OCI-LY7 (cell line): Measurements from ENCODE around the gene PSME3IP1. TPM values are rescaled to one million over a fixed set of nuclear protein-coding genes. Genes with fewer than 3 reads are reported as not detected.
"Not testable (repeated sequence)": the region's sequence is repeated elsewhere in the genome, so short reads cannot be mapped to it uniquely, and the experiment has no call there.

Source experiments
- BruUV-seq: library from RNA; stranded (reverse); fragments of 400-500 nt; replicated peaks from 2 replicates; lab custom pipeline; 2021; lab: Mats Ljungman, UMichigan
- CTCF ChIA-PET: fragments of 300-600 bp; sonication (Branson Sonifier 250); formaldehyde crosslinking; loops from one replicate; lab custom pipeline; 2022; ENCODE audit warnings: antibody characterized with exemption; ENCODE audit not compliant: unreplicated experiment; lab: Charles Lee
- POLR2A ChIA-PET: fragments of 300-600 bp; sonication (Branson Sonifier 250); formaldehyde crosslinking; loops from one replicate; lab custom pipeline; 2022; ENCODE audit warnings: antibody characterized with exemption; lab: Charles Lee
- DNase-seq: peaks from one replicate; pipeline ENCODE4 v3.0.0-alpha.2; 2015; ENCODE audit warnings: low spot score
- H2AFZ ChIP-seq: fragments of 200-600 bp; sonication (generic), shearing (Covaris generic); 2 replicates; pipeline ENCODE4 v1.6.1; 2014; ENCODE audit warnings: mild to moderate bottlenecking, antibody characterized with exemption, low read length, moderate library complexity
- H3K27ac ChIP-seq: fragments of 200-600 bp; sonication (generic); 2 replicates; pipeline ENCODE4 v1.5.1; 2014; ENCODE audit warnings: mixed run types, low read depth, mild to moderate bottlenecking, moderate library complexity, low read length, inconsistent platforms; ENCODE audit not compliant: poor library complexity, severe bottlenecking
- H3K36me3 ChIP-seq: fragments of 200-600 bp; sonication (generic); 2 replicates; pipeline ENCODE4 v1.6.1; 2014; ENCODE audit warnings: mild to moderate bottlenecking, antibody characterized with exemption, low read length, moderate library complexity, mixed read lengths; ENCODE audit not compliant: insufficient read depth
- H3K4me1 ChIP-seq: fragments of 200-600 bp; sonication (generic); 2 replicates; pipeline ENCODE4 v1.5.1; 2014; ENCODE audit warnings: mild to moderate bottlenecking, low read length; ENCODE audit not compliant: insufficient read depth, poor library complexity, severe bottlenecking
- H3K4me2 ChIP-seq: fragments of 200-600 bp; sonication (generic); 2 replicates; pipeline ENCODE4 v1.6.1; 2014; ENCODE audit warnings: mild to moderate bottlenecking, low read length
- H3K4me3 ChIP-seq: fragments of 200-600 bp; sonication (generic); 2 replicates; pipeline ENCODE4 v1.5.1; 2014; ENCODE audit warnings: mild to moderate bottlenecking, low read depth, low read length; ENCODE audit not compliant: poor library complexity, severe bottlenecking
- H3K79me2 ChIP-seq: fragments of 200-600 bp; sonication (generic); 2 replicates; pipeline ENCODE4 v1.6.1; 2016; ENCODE audit warnings: low read depth, mild to moderate bottlenecking, low read length, moderate library complexity, mixed read lengths; ENCODE audit not compliant: insufficient read depth
- H3K9me2 ChIP-seq: fragments of 200-600 bp; sonication (generic); 2 replicates; pipeline ENCODE4 v1.6.1; 2016; ENCODE audit warnings: mild to moderate bottlenecking, low read length, mixed read lengths; ENCODE audit not compliant: insufficient read depth
- H3K9me3 ChIP-seq: fragments of 200-600 bp; sonication (generic); 2 replicates; pipeline ENCODE4 v1.6.1; 2014; ENCODE audit warnings: mild to moderate bottlenecking, mixed run types, low read length, mixed read lengths
- H4K20me1 ChIP-seq: fragments of 200-600 bp; sonication (generic); 2 replicates; pipeline ENCODE4 v1.6.1; 2014; ENCODE audit warnings: mild to moderate bottlenecking, antibody characterized with exemption, low read length, moderate library complexity, mixed read lengths; ENCODE audit not compliant: insufficient read depth
- EZH2phosphoT487 ChIP-seq: fragments of 200-600 bp; sonication (generic); IDR thresholded peaks from 2 replicates; pipeline ENCODE4 v1.6.1; 2018; ENCODE audit warnings: low read depth, borderline replicate concordance, mild to moderate bottlenecking, mixed run types, antibody characterized with exemption, low read length, moderate library complexity, mixed read lengths
- intact Hi-C: fragments of 100-400 bp; cut with micrococcal nuclease; formaldehyde crosslinking; loops from one replicate; pipeline ENCODE4 v1.10.0; 2022; ENCODE audit not compliant: unreplicated experiment
- total RNA-seq, 2 experiments: library from RNA; depleted of rRNA in 1 of 2; stranded (reverse); fragments of >200 nt in 1 of 2; shearing (Covaris generic) in 1 of 2; gene quantifications; 2 replicates each; pipeline ENCODE4 v1.2.3, GENCODE V29; 2014 to 2022
- TF ChIP-seq, protein P1 (sequence below): fragments of 200-600 bp; sonication (generic); conservative IDR thresholded peaks from 2 replicates; pipeline ENCODE4 v1.5.1; 2014; ENCODE audit warnings: mild to moderate bottlenecking, antibody characterized with exemption, low read length, moderate library complexity, mixed read lengths

Gene PSME3IP1
- total RNA-seq, 2 experiments from 2014 or later: 89.5 to 152 TPM

DNA sequence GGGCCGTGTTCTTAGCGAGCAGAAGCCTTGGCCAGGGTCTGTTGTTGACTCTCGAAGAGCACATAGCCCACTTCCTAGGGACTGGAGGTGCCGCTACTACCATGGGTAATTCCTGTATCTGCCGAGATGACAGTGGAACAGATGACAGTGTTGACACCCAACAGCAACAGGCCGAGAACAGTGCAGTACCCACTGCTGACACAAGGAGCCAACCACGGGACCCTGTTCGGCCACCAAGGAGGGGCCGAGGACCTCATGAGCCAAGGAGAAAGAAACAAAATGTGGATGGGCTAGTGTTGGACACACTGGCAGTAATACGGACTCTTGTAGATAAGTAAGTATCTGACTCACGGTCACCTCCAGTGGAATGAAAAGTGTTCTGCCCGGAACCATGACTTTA is 18.8 kb upstream of the PSME3IP1 start:
- POLR2A ChIA-PET: interaction anchor here (1.5 to 1.7 kb wide), 2 partner anchors 9 to 31 kb away, joined by 6 to 9 read pairs; no protein-coding TSS in a partner anchor
- Histone ChIP-seq H3K79me2 (no peaks in the 10 kb centered on the region), H3K9me2 (no peaks in the 10 kb centered on the region), H3K4me2 (no peak overlapping the region), H3K4me3 (no peak overlapping the region), H3K4me1 (no peaks in the 10 kb centered on the region), H3K9me3 (no peaks in the 10 kb centered on the region), H2AFZ (no peak overlapping the region), H3K36me3 (peaks cover 51% of the 10 kb centered on the region), H3K27ac (no peak overlapping the region), H4K20me1 (no peaks in the 10 kb centered on the region)
- TF ChIP-seq, protein P1, sequence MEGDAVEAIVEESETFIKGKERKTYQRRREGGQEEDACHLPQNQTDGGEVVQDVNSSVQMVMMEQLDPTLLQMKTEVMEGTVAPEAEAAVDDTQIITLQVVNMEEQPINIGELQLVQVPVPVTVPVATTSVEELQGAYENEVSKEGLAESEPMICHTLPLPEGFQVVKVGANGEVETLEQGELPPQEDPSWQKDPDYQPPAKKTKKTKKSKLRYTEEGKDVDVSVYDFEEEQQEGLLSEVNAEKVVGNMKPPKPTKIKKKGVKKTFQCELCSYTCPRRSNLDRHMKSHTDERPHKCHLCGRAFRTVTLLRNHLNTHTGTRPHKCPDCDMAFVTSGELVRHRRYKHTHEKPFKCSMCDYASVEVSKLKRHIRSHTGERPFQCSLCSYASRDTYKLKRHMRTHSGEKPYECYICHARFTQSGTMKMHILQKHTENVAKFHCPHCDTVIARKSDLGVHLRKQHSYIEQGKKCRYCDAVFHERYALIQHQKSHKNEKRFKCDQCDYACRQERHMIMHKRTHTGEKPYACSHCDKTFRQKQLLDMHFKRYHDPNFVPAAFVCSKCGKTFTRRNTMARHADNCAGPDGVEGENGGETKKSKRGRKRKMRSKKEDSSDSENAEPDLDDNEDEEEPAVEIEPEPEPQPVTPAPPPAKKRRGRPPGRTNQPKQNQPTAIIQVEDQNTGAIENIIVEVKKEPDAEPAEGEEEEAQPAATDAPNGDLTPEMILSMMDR: no peak
- no peak for TF ChIP-seq EZH2phosphoT487
- intact Hi-C loops: no loop called here
- TSS peak; percentile 36 for BruUV-seq
- CTCF ChIA-PET: no interaction called here
- no peak for DNase-seq

DNA sequence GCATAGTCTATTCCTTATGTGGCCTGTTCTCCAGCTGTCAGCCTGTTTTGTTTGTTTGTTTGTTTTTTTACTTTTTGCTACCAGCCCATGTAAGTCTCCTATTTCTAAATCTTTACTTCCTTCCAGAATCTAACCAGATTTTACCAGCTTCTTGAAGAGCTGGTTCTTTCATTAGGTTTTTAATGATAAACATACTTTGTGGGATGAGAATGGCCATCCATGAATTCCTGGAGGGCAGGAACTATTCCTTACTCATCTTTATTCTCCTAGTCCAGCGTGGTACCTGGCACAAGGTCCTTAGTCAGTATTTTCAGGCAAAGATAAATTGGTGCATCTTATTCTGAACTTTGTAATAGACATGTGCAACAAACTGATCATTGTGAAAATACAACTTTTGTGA is 17.6 kb upstream of the PSME3IP1 start:
- H3K79me2 ChIP-seq: no peaks in the 10 kb centered on the region
- no peak overlapping the region for H2AFZ ChIP-seq
- H3K36me3 ChIP-seq: peaks cover 39% of the 10 kb centered on the region
- no peak overlapping the region for H3K4me2 ChIP-seq
- BruUV-seq: no TSS peak
- ChIA-PET POLR2A (interaction anchor here (1.5 kb wide), 1 partner anchor 8 kb away, joined by 6 read pairs; no protein-coding TSS in a partner anchor), CTCF (no interaction called here)
- H3K4me1 ChIP-seq: no peaks in the 10 kb centered on the region
- no peaks in the 10 kb centered on the region for H3K9me2 ChIP-seq
- no peaks in the 10 kb centered on the region for H4K20me1 ChIP-seq
- no peak for DNase-seq
- H3K9me3 ChIP-seq: no peaks in the 10 kb centered on the region
- no peak overlapping the region for H3K27ac ChIP-seq
- TF ChIP-seq, protein P1: no peak
- no peak for TF ChIP-seq EZH2phosphoT487
- intact Hi-C loops: no loop called here
- no peak overlapping the region for H3K4me3 ChIP-seq

DNA sequence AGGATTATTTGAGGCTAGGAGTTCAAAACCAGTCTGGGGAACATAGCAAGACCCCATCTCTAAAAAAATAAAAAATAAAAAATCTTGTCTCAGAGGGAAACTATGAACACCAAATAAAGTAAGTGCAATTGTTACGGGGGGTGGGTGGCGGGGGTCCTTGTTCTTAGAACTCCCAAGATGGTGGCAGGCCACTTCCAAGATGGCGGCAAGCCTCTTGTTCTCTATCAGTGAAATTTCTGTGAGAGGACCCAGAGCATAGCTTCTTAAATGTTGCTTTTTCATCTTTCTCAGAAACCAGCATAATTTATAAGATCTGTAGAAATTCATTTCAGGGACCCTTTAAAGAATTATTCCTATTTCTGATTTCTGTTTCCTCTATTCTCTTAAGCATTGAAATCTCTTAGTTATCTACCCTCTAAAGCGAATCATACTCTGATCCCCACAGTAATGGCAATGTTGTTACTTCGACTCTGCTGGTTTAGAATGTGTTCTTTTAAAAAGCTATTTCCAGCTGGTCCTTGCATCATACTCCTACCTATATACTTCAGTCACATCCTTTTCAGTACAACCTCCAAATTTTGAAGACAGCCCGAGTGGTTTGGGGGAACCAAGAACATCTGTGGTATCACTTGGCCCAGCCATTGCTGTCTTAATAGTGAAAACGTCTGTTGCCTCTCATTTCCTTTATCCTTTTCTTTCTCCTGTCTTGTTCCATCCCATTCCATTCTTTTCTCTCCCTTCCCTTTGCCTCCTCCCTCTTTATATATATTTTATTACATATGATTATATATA is 16.5 kb upstream of the PSME3IP1 start:
- Histone ChIP-seq H3K4me2 (no peak overlapping the region), H3K9me3 (no peaks in the 10 kb centered on the region), H3K9me2 (no peaks in the 10 kb centered on the region), H4K20me1 (no peaks in the 10 kb centered on the region), H3K36me3 (peaks cover 31% of the 10 kb centered on the region), H3K4me1 (no peaks in the 10 kb centered on the region), H3K79me2 (no peaks in the 10 kb centered on the region), H2AFZ (no peak overlapping the region), H3K27ac (no peak overlapping the region), H3K4me3 (no peak overlapping the region)
- ChIA-PET CTCF (no interaction called here), POLR2A (no interaction called here)
- no TSS peak for BruUV-seq
- TF ChIP-seq EZH2phosphoT487: no peak
- TF ChIP-seq, protein P1: no peak
- DNase-seq: no peak
- intact Hi-C loops: no loop called here

DNA sequence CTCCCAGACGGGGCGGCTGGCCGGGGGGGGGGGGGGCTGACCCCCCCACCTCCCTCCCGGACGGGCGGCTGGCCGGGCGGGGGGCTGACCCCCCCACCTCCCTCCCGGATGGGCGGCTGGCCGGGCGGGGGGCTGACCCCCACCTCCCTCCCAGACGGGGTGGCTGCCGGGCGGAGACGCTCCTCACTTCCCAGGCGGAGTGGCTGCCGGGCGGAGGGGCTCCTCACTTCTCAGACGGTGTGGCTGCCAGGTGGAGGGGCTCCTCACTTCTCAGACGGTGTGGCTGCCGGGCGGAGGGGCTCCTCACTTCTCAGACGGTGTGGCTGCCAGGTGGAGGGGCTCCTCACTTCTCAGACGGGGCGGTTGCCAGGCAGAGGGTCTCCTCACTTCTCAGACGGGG is 15.1 kb upstream of the PSME3IP1 start:
- POLR2A ChIA-PET, H2AFZ ChIP-seq, BruUV-seq, H3K4me1 ChIP-seq, H3K79me2 ChIP-seq, DNase-seq, CTCF ChIA-PET, H3K9me3 ChIP-seq, H3K4me3 ChIP-seq, H3K27ac ChIP-seq, intact Hi-C loops, H3K9me2 ChIP-seq, H4K20me1 ChIP-seq, H3K4me2 ChIP-seq: not testable (repeated sequence)
- H3K36me3 ChIP-seq: peaks cover 18% of the 10 kb centered on the region
